Measurements from ENCODE around the gene C12orf54. TPM values are rescaled to one million over a fixed set of nuclear protein-coding genes. Genes with fewer than 3 reads are reported as not detected.

C12orf54 gene
- total and polyA plus RNA-seq, 2 donors (not counting 3 experiments of a cell fraction or from before 2014, with no cell fraction given): not detected

GRCh38 chr12:48454667-48455066 lies 27.6 kb upstream of the C12orf54 start:
- H3K27ac ChIP-seq (ENCODE audit: insufficient read depth, low read depth, low read length): no peak overlapping the region
- H3K4me1 ChIP-seq (ENCODE audit: control insufficient read depth, extremely low read depth, insufficient read depth, low read length): no peaks in the 10 kb centered on the region
- no peaks in the 10 kb centered on the region for H4K20me1 ChIP-seq (replicated peaks; ENCODE audit: control insufficient read depth, extremely low read depth, insufficient read depth, low read length)
- no peak overlapping the region for H2AFZ ChIP-seq (ENCODE audit: low read depth, low read length)
- H3K9ac ChIP-seq (replicated peaks; ENCODE audit: extremely low read depth, insufficient read depth, low read length): no peak overlapping the region
- intact Hi-C loops (cut with micrococcal nuclease) (loop anchor here (1.0 to 10.0 kb wide), 6 partner anchors 112 to 350 kb away; partner anchors contain the start of genes CCDC184 and SENP1), dilution Hi-C loops (cut with MboI; ENCODE audit: extremely low pct_ligation_motif_present, low sequenced_read_pairs) (no loop called here)
- H3K9me3 ChIP-seq (replicated peaks; ENCODE audit: control insufficient read depth, insufficient read depth, low read length): no peaks in the 10 kb centered on the region
- FAIRE-seq (peak; percentile 56), DNase-seq (ENCODE audit: low read depth, low spot score) (peak; percentile 59)
- no peak overlapping the region for H3K4me3 ChIP-seq (replicated peaks in 1 of 3; ENCODE audit: insufficient read depth in 1 of 3, low read depth in 1 of 3, low read length in 3 of 3)
- no peaks in the 10 kb centered on the region for H3K36me3 ChIP-seq (ENCODE audit: control insufficient read depth in 2 of 2, extremely low read depth in 1 of 2, insufficient read depth in 2 of 2, low read length in 2 of 2)
- H3K4me2 ChIP-seq (ENCODE audit: insufficient read depth, low read length): no peak overlapping the region
- no peak for TF ChIP-seq POLR2A (IDR thresholded peaks at IDR 0.05; ENCODE audit: low read depth, low read length)
- TF ChIP-seq EZH2 (IDR thresholded peaks at IDR 0.05; ENCODE audit: borderline replicate concordance, low read depth, low read length, severe bottlenecking): no peak
- no peak for TF ChIP-seq POLR2AphosphoS5 (IDR thresholded peaks at IDR 0.05; ENCODE audit: insufficient read depth, low read depth, low read length)
- TF ChIP-seq, protein P1, sequence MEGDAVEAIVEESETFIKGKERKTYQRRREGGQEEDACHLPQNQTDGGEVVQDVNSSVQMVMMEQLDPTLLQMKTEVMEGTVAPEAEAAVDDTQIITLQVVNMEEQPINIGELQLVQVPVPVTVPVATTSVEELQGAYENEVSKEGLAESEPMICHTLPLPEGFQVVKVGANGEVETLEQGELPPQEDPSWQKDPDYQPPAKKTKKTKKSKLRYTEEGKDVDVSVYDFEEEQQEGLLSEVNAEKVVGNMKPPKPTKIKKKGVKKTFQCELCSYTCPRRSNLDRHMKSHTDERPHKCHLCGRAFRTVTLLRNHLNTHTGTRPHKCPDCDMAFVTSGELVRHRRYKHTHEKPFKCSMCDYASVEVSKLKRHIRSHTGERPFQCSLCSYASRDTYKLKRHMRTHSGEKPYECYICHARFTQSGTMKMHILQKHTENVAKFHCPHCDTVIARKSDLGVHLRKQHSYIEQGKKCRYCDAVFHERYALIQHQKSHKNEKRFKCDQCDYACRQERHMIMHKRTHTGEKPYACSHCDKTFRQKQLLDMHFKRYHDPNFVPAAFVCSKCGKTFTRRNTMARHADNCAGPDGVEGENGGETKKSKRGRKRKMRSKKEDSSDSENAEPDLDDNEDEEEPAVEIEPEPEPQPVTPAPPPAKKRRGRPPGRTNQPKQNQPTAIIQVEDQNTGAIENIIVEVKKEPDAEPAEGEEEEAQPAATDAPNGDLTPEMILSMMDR (IDR thresholded peaks at IDR 0.05; ENCODE audit: extremely low read depth in 1 of 2, insufficient read depth in 1 of 2, low read depth in 1 of 2, low read length in 2 of 2): peak; percentile 30 to 57
- no peak for TF ChIP-seq JUN (IDR thresholded peaks at IDR 0.05; ENCODE audit: borderline replicate concordance, insufficient read depth, insufficient read length, low read depth)
- TF ChIP-seq GATA2 (IDR thresholded peaks at IDR 0.05; ENCODE audit: insufficient read depth, insufficient read length, low read depth, low read length): no peak
- TF ChIP-seq FOS (IDR thresholded peaks at IDR 0.05; ENCODE audit: borderline replicate concordance, insufficient read depth, low read length): no peak
- TF ChIP-seq MYC (IDR thresholded peaks at IDR 0.05; ENCODE audit: low read depth, low read length): no peak
- no peaks in the 10 kb centered on the region for H3K79me2 ChIP-seq (ENCODE audit: control insufficient read depth, insufficient read depth, low read length)
- no peaks in the 10 kb centered on the region for H3K9me1 ChIP-seq (replicated peaks; ENCODE audit: control insufficient read depth, extremely low read depth, insufficient read depth, low read length)
- ChIA-PET POLR2A (interaction anchor here (0.5 to 0.7 kb wide), 2 partner anchors 92 to 200 kb away, joined by 3 to 7 read pairs; no protein-coding TSS in a partner anchor), CTCF (interaction anchor here (0.6 to 5.8 kb wide), 18 partner anchors 8 to 371 kb away, joined by 3 to 84 read pairs (median 4); partner anchors contain the start of gene CCDC184)
- peaks cover 0 to 5% of the 10 kb centered on the region in 2 experiments for H3K27me3 ChIP-seq (ENCODE audit: control insufficient read depth in 2 of 2, insufficient read depth in 2 of 2, low read length in 2 of 2)
- no TSS peak for BruUV-seq (replicated peaks)

All from endothelial cell of umbilical vein (primary cell).